GM19397 (cell line): ENCODE results near the gene ARHGEF10L.

ENCODE experiments used
- ATAC-seq: cut with Tn5 transposase; IDR thresholded peaks from one replicate; pipeline ENCODE4 v1.9.1; 2021; ENCODE audit warnings: mild to moderate bottlenecking, moderate library complexity; ENCODE audit not compliant: unreplicated experiment

Gene ARHGEF10L

DNA sequence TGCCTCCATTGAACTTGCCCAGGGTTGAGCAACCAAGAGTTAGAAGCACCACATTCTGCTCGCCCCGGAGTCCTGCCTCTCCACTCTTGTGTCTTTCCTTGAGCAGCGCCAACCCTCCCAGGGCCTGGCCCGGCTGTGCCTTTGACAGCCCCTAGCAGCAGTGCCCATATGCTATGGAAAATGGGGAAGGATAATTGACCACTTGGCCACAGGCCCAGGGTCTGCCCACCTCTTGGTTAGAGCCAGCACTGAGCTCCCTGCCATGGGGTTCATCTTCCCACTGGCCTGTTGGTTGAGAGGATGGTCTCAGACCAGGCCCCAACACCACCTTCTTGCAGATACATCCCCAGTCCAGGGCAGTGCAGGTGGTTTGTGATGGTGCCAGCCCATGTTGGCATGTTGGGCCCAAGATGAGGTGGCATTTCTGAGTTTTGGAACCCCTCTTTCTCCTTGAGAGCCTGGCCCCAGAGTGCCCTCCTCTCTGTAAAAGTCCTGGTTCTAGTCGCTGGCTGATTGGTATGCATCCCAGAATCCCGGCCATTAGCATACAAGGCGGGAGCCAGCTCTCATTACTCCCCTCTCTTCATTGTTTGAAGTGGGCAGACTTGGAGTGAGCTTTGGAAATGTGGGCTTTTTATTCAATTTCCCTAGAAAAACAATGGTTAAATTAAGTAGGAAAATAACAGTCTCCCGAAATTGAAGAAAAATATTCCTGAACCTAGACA, 7.6 kb downstream of the ARHGEF10L start:
- no peak for ATAC-seq

DNA sequence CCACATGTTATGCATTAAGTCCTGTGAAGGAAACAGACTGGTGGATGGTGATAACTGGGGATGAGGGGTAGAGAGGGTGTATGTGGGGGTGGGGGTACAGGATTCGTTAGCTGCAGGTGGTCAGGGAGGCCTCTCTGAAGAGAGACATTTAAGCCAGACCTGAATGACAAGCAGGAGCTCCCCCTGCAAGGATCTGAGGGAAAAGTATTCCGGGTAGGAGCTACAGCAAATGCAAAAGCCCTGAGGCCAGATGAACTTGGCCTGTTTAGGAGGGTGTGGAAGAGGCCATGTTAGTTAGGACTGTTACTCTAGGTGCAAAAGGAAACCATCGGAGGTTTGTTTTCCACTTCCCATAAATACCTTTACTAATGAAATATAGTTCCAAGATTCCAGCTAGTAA, 9.9 kb downstream of the ARHGEF10L start:
- no peak for ATAC-seq

DNA sequence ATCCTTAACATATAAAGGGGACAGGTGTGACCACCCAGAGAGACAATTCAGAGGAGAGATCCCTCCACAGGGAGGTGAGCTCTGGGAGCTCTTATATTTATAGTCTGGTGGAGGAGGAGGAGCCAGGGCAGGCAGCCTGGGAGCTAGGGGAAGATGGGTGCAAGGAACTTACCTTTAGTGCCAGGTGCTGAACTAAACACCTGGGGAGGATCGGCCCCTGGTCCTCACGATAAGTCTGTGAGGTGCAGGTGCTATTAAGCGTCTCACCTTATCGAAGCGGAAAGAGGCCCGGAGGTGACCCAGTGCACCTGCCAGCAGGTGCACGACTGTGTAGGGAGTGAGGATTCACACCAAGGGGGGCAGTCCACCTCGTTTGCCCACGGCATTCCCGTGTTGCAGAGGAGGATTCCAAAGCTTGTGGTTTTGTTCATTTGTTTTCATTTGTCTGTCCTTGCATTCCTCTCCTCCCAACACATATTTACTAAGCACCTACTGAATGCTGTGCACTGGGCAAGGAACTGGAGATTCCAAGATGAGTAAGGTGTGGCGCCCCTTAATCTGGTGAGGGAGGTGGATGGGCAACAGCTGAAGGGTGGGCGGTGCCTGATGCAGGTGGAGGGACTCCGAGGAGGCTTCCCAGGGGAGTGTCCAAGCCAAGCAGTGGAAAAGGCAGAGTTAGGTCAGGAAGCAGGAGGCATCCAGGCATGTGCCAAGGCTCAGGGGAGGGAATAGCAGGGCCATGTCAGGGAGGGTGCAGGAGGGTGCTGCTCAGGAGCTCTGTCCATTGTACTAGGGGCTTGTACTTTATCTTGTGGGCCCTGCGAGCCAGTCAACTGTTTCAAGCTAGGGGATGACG, 11.5 kb downstream of the ARHGEF10L start:
- no peak for ATAC-seq

DNA sequence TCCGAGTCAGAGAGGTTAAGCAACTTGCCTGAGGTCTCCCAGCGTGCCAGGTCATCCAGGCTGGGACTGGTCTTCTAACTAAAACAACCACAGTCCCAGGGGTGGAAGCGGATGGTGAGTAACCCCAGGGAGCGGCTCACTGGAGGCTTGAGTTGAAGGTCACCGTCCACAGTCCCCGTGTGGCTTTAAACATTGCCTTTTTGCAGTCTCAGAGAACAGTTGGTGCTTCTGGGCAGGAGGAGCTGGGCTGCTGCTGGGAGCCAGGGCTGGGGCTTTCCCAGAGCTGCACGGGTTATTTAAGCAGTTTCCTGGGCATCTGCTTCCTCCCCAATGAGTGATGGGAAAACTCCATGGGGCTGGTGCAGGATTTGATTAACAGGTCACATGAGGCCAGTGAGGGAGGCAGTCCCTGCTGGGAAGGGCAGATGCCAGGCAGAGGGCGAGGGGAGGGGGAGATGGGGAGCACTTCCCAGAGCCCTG, 12.3 kb downstream of the ARHGEF10L start:
- no peak for ATAC-seq

DNA sequence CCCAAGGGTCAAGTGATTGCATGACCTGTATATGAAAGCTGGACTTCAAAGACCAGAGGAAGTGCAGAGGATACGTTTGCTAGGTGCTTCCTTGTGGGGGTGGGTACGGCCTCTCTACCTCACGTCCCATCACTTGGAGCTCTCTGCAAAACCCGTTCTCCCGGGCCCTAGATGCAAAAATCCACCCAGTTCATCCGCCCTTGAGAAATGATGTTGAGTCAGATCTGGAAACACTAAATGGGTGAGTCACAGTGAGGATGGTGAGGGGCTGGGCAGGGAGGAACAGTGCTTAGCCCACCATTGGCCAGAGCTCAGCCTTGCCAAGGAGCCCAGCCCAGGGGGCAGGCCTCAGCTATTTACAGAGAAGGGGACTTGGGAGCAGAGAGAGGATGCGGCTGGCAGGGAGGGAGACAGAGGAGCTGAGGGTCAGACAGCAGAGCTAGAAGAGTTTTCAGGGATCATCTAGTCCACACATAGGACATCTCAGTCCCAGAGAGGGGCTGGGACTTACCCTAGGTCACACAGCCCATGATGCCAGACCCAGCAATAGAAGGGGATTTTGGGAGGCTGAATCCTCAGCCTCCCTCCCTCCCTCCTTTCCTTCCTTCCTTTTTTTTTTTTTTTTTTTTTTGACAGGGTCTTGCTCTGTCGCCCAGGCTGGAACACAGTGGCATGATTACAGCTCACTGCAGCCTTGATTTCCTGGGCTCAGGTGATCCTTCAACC, 14.6 kb downstream of the ARHGEF10L start:
- no peak for ATAC-seq

DNA sequence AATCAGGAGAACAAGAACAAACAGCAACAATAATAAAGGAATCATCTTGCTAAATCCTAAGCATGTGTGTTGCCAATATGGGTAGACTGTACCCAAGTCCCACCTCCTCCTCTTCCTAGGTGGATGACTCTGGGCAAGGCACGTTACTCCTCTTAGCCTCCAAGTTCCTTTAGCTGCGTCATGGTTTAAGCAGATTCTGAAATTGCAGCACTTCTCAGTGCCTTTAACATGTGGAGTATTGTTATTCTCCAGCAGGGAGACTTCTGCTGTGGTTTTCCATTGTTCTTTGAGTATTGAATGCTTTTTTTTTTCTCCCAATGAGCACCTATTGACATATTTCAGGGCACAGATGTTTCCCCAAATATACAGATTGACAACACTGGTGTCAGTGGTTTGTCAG, 15.5 kb downstream of the ARHGEF10L start:
- ATAC-seq, result no peak

DNA sequence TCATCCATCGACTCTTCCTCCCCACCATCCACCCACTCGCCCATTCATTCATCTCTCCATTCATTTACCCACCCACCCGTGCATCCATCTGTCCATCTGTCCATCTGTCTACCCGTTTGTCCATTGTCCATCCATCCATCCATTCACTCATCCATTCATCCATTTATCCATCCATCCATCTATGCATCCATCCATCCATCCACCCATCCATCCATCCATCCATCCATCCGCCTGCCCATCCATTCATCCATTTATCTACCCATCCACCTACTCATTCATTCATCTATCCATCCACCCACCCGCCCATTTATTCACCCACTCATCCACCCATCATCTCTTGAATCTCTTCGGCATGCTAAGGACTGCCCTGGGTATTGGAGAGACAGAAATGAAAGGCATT, 18.5 kb downstream of the ARHGEF10L start:
- no peak for ATAC-seq

DNA sequence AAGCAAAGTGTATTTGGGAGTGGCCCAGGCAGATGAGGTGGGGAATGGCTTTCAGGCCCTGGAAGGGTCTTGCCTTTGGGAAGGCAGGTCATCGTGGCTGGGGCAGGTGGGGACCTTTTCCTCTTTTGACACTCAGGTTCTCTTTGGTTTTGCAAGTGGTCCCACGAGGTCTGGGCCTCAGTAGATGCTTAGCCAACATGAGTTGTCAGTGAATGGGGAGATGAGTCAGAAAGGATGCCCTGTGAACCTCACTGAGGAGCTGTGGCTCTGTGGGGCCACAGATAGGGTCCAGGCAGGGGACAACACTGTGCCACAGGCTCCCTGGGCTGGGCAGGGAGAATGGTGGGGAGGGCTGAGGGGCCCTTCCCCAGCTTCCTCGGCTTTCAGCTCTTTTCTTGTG, 19.0 kb downstream of the ARHGEF10L start:
- ATAC-seq, result no peak

DNA sequence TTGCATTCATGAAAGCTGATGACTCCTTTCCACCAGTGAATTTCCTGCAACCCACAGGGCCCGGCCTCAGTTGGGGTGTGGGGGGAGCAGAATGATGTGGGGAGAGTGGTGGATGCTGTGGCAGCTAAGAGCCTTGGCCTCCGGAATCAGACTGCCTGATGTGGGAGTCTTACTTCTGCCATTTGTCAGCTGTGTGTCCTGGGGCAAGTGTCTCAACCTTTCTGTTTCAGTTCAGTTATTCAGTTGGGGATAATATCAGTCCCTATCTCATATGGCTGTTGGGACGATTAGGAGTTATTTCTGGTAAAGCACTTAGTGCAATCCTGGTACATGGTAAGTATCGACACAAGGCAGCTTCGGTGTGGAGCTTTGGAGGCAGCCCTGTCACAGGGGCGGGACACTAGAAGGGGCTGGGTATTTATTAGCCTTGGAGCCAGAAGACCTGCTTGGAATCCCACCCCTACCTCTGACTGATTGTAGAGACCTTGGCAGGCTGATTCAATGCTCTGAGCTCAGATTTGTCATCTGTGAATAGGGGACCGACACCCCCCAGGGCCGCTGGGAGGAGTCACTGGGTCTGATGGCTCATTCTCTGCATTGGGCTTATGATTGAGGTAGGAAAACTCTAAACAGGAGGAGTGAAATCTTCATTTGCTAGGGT, 19.6 kb downstream of the ARHGEF10L start:
- no peak for ATAC-seq

DNA sequence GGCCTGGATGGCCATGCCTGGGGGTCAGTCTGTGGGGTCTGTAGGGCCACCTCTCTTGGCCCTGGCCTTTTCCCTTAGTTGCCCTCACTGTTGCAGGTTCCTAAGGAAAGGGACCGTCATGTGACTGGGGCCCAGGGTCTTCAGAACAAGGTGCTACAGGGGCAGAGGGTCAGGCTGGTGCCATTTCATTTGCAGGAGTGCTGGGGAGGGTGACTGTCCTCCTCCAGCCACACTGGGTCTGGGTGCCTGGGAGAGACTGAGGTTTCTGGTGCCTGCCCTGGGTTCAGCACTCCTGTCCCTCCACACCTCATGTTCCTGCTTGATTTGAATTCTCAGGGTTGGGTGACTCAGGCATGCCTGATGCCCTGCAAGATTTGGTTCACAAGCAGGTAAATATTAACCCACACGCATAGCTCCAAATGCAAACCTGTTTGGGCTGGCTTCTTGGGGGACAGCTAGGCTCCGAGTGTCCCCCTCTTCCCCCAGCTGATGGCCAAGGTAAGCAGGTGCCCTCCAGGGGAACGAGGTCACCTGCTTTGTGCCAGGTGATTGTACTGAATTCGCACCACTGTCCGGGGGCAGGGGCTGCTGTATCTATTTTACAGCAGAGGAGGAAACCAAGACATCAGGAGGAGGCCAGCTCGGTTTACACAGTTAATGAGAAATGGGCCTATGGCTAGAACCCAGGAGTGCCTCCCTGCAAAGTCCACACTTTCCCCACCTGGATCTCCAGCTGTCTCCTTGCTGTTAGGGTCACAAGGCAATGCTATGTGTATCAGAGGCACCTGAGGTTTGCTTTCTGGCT, 20.3 kb downstream of the ARHGEF10L start:
- no peak for ATAC-seq

DNA sequence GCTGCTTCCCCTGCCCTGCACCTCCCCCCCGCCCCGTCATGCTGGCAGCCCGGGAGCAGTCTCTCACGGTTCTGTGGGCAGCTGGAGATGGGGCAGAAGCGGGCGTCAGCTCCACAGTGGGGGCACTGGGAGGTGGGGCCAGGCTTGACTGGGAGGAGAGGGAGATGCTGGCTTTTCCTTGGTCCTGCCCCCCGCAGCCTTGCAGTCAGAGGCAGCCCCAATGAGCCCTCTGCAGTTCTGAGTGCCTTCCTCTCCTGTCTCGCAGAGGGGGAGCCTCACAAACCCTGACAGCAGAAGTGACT, 21.7 kb downstream of the ARHGEF10L start:
- ATAC-seq, result no peak

DNA sequence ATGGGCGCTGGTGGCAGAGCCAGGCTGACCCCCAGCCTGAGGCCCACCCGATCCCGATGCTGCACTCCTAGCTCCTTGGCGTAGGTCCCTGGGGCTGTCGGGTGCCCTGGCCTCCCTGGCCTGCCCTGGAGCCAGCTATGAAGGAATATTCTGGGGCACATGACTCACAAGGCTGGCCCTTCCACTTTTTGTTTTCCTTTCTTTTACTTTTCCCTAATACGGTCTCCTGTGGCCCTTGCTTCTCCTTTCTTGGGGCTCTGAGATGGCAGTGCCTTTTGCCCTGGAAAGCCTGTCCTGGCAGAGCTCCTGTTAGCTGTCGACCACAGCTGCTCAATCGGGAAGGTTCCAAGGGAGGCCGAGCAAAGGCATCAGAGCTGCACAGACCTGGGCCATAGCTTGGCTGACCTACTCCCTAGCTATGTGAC, 22.1 kb downstream of the ARHGEF10L start:
- no peak for ATAC-seq

DNA sequence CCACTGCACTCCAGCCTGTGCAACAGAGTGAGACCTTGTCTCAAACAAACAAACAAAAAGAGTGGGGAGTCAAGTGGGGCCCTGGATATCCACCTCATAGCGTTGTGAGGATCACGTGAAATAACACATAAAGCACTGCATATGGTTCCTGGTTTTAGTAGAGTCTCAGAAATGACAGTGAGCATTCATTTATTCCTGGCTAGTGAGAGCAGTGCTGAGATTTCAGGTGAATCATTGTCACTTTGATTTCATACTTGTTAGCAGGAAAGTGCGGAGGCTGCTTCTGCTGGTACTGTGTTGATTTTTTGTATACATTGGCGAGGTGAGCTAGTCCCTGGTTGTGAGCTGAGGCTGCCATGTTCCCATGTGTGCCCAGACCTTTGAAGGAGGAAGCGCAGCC, 22.9 kb downstream of the ARHGEF10L start:
- no peak for ATAC-seq

DNA sequence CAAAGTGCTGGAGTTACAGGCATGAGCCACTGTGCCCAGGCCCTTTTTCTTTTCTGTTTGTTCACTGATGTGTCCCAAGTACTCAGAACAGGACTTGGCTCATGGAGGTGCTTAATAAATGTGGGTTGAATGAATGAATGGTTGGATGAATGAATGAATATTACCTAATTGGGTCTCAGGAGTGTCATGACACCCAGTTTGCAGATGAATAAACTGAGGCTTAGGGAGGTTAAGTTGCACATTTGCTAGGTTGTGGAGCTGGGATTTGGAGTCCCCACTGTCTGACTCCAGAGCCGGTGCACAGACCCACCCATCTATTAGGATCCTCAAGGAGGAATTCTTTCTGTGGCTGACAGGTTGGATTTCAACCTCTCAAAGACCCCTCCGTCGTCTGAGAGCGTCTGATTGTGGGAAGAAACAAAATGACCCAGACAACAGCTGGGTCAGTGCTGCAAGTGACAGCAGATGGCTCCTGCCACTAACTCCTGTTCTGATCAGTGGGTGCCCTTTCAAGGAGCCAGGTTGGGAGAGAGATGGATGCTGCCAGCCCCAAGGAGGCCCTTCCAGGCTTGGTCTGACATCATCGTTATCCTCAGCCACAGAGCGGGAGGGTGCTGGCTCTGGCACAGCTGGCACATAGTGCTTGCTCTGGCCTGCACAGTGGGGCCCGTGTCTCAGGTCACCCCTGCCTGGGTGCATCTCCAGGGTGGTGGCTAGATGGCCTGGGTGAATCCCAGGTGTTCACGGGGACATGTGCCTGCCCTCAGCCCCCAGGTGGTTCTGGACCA, 24.2 kb downstream of the ARHGEF10L start:
- ATAC-seq, result no peak

DNA sequence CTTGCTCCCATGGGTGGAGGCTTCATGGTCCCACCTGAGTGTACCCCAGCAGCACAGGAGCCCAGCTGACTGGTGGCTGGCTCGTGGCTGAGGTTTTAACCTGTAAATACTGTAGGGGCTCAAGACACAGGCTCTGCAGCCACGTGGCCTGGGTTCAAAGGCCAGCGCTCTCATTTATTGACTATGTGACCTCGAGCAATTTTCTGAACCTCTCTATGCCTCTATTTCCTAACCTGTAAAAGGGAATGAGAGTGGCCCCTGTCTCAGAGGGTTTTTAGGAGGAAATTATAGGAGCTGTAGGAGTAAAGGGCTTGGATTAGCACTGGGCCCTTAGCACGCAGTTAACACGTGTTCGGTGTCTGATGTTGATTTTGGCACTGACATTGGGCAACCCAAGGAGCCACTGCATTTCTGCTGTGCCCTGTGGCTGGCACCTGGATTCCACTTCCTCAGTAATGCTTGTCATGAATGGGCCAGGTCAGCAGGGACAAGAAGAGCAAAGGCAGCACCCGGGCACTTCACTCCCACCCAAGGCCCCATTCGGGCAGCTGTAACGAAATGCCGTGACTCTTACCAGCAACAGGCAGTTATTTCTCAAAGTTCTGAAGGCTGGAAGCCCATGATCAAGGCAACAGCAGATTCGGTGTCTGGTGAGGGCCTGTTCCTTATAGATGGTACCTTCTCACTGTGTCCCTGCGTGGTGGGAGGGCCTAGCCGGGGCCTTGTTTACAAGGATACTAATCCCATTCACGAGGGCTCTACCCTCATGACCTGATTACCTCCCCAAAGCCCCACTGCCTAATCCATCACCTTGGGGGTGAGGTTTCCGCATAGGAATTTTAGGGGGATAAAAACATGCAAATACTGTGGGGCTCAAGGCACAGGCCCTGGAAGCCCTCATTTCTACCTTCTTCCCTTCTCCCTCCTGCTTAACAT, 25.2 kb downstream of the ARHGEF10L start:
- ATAC-seq, result no peak

DNA sequence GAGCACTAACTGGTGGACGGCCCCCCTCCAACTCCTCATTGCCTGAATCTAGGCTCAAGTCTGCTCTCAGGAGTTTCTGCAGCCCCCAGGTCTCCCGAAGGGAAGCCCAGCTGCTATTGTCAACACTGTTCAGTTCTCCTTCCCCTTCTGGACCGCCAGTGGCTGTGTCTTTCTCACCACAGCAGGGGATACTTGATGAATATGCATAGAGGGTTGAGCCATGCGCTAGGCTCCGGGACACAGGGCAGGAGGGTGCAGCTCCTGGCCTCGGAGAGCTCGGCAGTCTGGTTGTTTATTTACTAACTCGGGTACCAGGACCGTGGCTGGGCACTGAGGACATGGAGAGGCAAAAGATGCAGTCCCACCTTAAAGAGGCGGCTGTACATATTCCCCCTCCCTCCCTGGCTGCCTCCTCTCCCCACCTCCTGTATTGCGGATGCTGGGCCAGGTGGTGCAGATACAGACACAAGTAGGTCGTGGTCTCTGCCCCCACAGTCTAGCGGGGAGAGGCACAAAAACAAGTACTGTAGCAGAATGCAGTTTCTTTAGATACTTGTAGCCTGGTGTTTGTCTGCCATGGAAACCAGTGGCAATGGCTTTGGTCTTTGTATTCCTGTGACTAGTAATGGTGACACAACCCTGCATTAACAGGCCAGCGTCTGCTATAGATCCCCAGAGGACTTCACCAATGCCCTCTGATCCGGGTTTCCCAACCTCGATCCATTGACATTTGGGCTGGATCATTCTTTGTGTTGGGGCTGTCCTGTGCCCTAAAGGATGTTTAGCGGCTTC, 26.2 kb downstream of the ARHGEF10L start:
- ATAC-seq, result no peak

DNA sequence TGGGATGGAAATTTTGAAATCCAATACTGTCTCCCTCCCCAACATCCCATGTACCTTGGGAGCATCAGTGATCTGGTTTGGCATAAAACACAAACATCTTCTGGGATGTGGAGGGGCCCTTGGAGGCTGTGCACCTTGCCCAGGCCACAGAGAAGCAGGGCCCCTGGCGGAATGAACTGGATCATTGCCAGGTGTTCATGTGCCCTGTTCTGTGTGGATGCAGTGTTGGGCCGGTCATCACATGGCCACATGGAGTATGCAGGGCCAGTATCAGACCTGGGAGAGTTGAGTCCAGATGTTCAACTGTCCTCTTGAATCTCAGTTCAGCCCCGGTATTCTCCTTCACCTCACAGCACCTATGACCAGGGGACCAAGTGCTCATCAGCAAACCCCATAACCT, 26.9 kb downstream of the ARHGEF10L start:
- ATAC-seq, result no peak

DNA sequence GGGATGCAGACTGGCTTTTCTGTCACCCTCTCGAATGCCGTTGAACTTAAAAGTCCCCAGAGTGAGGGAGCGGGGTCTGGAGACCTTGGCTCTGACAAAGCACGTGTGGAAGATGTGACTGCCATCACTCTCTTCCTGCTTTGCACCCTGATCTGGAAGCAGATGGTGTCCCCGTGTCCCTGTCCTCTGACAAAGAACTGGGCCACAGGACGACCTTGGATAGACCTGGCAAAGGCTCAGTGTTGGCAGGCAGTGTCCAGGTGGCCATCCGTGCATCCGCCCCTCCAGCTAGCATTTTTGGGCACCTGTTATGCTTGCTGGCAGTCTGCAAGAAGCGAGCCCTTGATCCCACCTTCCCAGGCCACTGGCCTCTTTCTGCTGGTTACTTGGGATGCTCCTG, 27.4 kb downstream of the ARHGEF10L start:
- no peak for ATAC-seq
